GM19468 (cell line): Measurements from ENCODE around the gene STAT4.

ENCODE experiments used
- ATAC-seq: cut with Tn5 transposase; IDR thresholded peaks from one replicate; pipeline ENCODE4 v1.9.1; 2021; ENCODE audit warnings: mild to moderate bottlenecking, moderate library complexity, moderate number of reproducible peaks; ENCODE audit not compliant: unreplicated experiment; ENCODE audit errors: extremely low read depth

STAT4 gene

DNA sequence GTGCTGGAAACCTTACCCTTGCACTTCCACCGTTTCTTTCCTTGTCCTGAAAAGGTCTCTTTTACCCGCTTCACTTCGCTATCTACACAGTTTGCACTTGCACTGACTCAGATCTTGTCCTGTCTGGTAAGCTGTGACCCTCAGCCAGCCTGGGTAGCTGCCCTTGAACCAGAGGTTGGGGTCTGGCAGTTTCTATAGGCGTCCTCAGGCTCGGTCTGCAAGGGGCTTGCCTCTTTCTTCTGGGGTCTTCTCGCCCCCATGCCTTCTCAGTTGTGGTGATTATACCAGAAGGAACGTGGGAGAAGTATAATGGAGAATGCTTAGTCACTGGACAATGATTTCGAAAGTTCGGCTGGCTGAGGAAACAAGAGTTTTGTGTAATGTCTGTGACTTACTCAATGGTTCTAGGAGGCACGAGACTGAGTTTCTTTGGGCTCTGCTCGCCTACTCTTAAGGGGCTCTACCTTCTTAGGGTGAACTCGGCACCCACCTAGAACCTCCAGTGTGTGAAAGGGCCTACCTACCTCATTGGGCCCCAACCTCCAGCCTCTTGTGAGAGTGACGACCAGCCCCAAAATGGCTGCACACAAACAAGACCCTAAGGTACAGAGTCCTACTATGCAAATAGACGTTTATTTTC, 129.9 kb downstream of the STAT4 start:
- ATAC-seq = no peak

DNA sequence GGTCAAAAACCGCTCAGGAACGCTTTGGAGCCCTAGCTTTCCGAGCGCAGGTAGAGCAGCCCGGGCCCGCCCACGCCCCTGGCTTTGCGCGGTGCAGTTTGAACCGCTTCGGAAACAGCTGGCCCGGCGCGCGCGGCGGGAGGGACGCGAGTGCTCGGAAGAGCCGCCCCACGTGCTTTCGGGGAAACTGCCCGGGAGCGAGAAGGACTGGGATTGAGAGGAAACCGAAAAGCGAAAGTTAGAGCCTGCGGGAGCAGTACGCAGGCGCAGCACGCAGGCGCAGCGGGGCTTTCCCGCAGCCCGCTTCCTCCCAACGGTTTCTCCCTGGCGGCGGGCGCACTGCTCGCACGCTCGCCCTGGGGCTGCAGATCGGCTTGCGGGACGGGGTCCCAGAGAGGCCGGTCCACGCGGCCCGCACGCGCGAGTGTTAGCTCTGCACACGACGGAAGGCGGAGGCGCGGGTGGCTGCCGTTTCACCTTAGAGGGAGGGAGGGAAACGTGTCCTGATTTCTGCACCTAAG, 130.5 kb downstream of the STAT4 start:
- peak; percentile 63 for ATAC-seq

DNA sequence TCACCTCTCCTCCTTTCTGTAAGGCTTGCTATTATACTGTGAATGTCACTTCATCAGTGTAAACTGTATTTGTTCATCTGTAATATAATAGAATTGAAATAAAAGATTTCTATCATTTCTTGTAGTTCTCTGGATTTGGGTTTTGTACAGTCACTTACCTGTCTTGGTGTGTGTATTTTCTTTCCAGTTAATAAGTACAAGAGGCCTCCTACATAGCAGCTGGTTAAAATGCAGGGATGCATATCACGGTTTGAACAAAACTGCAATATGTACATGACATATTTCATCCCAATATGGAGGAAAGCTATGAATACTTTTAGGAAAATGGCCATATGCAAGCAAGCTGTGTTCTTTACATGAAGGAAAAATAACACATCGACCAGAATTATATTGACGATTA, 131.4 kb downstream of the STAT4 start:
- ATAC-seq = no peak

DNA sequence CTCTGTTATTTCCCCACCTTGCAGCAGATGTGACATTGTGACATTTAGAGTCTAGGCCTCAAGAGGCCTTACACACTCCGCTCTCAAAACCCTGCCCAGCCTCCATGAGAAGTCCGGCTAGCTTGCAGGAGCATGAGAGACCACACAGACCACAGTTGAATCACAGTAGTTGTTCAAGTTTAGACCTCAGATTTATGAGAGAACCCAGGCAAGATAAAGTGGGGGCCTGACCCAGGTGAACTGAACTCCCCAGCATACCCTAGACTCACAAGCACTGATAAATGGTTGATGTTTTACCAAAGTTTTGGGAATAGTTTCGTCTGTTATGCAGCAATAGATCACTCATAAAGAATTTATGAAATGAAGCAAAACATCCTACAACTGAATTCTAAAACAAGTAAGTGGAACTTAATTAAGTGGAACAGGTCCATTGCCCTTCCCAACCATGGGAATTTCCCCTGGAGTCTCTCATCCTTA, 132.1 kb downstream of the STAT4 start:
- ATAC-seq = no peak

DNA sequence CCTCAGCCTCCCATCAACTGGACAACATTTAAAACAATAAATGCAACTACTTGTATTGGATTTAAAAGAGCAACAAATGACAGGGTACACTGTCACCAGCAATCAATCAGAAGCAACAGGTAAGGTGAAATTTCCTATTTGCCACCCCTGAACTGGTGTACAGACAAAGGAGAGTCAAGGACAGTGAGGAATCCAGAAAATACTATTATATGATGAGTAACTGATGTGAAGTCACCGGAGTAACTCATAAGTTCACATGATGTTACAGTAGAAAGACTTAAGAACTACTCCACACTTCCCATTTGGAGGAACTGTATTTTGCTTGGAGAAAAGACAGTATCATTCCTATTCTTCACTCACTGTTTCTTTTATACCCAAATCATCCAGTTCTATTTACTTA, 132.7 kb downstream of the STAT4 start:
- ATAC-seq = no peak

DNA sequence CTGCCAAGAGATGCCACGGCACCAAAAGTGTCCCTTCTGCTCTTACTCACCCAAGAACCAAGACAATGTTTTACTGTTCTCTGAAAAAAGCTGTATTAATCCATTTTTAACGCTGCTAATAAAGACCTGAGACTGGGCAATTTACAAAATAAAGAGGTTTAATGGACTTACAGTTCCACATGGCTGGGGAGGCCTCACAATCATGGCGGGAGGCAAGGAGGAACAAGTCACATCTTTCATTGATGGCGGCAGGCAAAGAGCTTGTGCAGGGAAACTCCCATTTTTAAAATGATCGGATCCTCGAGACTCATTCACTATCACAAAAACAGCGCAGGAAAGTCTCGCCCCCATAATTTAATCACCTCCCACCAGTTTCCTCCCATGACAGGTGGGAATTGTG, 135.0 kb downstream of the STAT4 start:
- ATAC-seq = no peak

DNA sequence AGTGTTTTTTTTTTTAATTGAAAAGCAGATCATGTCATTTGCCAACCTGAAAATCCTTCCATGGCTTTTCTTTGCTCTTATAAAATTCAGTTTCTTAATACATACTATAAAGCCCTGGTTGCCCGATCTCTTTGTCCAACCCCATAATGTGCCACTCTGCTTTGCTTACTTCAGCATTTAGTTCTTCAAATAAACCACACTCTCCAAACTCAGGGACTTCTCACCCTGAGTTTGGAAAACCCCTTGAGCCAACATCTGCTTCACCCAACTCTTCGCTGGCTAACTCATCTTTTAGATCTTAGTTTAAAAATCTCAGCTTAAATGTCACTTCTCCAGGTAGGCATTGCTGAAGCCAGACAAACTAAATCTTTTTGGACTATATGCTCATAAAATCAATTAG, 135.6 kb downstream of the STAT4 start:
- ATAC-seq = no peak

DNA sequence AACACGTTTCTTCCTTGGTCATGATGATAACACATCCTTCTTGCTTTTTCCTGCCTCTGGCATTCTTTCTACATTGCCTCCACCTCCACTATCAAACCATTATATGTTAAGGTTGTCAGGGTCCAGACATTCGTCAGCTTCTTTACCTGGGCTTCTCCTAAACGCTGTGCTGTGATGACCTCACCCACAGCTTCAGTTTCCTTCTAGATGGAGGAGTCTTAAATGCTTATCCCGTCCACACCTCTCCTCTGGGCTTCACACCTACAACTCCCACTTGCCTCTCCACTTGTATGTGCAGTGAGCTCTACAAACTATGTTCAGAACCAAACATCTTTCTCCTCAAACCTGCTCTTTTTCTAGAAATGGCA, 136.2 kb downstream of the STAT4 start:
- ATAC-seq = no peak

DNA sequence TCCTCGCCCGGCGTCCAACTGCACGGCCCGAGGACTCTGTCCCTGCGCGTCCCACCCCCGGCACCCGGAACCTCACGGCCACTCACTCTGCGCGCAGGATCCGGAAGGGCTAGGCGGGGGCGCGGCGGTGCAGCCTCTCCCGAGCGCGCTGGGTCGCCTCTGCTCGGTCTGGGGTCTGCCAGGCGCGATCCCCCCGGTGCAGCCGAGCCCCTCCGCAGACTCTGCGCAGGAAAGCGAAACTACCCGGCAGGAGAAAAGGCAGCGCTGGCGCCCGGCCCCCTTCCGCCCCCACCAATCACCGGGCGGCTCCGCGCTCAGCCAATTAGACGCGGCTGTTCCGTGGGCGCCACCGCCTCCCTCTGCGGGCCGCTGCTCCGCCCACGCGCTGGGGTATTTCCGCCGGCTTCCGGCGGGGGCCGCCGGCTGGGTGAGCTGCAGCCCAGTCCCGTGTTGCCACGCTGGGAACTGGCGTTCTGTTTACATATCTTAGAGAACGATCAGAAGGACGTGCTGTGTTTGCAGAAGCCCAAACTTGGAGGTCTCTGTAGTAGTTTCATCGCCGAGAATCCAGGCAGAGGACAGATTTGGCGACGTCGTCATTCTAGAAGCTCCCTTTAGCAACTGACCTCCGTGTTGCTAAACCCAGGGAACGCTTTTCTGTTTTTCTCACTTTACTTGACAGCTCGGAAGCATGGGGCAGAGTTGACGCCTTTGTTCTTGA, 136.7 kb downstream of the STAT4 start, which contains the start of gene STAT1:
TSS of gene STAT1 (minus strand) at position 240 of the 721 bp plus-strand sequence. CDS start 4,168 bp downstream, outside the sequence.
- ATAC-seq = peak; percentile 77

DNA sequence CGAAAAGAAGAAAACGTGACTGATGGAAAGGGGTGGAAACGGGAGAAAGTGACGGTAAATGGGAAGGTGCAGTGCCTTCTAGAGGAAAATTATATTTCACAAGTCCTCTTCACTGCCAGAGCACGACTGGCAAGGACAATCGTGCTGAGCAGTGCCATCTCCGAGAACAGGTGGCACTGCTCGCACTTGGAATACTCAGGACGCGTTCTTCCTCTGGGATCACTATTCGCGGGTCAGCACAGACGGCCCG, 137.2 kb downstream of the STAT4 start:
- no peak for ATAC-seq

DNA sequence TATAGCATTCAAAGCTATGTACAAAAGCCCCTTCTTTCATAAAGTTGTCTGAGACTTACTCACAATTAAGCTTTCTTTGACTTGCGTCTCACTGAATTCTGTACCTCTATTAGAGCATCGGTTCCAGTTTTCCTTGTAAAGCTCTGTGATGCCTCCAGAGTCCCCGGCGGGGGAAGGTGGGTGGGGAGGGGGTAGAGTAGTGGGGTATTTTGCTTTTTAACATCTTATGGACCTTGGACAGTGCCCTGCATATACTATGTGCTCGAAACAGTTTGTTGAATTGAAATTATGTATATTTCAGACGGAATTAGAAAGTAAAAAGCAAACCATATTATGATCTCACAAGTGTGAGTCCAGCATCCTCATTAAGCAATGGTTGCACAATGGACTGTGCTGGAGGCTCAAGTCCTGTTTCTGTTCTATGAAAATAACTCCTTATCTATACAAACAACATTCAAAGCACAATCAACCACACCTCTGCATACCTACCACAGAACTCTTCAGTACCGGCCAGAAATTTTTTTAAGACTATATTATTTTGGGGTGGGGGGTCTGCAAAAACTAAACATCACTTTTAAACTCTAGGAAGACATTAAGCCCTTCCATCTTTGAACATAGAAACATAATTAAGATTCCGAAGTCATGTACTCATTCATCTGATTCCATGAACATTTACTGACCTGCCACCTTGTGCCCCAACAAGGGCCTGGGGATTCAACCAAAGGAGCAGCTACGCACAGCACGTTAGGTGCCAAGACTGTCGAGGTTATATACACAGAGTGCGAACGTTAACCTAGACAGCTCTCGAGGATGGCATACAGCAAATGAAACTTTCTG, 137.7 kb downstream of the STAT4 start:
- no peak for ATAC-seq

DNA sequence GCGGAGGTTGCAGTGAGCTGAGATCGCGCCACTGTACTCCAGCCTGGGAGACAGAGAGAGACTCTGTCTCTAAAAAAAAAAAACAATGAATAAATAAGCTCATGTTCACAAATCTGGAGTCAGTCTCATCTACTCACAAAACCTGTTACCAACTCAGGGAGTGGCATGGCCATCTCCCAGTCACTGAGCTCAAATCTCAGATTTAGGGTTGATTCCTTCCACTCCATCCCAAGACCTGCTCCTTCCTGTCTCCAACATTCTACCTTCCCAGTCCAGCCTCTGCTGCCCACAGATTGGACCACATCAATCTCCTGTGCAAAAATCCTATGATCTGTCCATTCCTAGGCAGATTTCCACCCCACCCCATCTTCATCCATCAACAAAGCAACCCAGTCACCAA, 138.4 kb downstream of the STAT4 start:
- no peak for ATAC-seq

DNA sequence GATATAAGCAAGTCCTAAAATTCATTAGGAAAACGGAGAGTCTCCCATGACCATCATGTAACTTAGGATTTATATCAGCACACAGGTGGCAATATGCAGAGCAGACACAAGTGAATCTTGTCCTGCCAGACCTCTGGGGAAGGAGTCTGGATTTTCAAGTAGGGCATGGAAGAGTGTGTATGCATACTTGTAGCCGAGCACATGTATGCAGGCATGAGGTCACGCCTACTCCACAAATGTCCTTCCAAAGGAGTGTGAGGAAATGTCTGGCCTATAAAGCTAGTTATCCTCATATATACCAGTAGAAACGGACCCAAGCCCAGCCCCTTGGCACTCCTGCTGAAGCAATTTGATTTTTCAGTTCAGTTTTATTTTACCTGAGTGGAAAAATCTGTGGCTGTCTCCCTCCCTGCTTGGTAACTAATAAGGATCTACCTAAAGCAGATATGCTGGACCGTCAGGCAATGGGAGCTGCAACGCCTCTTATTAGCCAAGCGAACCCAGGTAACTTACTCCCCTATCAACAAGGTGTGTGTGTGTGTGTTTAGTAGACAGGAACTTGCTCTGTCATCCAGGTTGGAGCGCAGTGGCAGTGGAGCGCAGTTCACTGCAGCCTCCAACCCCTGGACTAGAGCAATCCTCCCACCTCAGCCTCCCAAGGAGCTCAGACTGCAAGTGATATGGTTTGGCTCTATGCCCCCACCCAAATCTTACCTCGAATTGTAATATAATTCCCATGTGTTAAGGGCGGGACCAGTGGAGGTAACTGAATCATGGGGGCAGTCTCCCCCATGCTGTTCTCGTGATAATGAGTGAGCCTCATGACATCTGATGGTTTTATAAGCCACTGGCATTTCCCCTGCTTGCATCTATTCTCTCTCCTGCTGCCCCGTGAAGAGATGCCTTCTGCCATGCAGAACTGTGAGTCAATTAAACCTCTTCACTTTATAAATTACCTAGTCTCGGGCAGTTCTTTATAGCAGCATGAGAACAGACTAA, 139.6 kb downstream of the STAT4 start:
- no peak for ATAC-seq

DNA sequence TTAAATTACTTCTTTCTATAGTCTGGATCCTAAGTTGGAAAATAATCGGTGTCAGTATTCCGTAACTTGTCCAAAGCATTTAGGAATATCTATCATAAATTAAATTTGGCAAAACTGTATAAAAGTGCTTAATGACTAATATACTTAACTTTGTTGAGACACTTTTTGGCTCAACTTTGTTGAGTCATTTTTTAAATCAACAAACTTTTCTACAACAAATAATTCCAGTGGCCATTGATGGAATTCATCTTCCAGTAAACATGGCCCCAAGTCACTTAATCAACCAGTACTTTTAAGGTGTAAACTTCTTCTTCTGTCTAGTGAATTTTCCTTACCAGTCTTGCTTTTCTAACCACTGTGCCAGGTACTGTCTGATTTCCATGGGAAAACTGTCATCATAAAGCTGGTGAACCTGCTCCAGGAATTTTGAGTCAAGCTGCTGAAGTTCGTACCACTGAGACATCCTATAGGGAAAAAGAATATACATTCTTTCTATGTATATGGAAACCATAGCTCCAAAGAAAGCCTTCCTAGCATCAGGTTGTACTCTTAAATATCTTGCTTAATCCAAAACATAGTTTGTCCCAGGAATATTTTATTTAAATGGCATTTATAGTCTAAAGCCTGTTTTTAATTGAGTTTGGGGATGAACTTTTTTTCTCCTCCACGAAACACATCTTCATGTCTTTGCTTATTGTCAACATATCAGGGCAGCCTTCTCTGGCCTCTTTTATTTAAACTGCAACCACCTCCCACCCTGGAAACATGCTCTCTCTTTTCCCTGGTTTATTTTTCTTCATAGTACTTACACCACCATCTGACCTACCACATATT, 141.0 kb downstream of the STAT4 start:
- no peak for ATAC-seq

DNA sequence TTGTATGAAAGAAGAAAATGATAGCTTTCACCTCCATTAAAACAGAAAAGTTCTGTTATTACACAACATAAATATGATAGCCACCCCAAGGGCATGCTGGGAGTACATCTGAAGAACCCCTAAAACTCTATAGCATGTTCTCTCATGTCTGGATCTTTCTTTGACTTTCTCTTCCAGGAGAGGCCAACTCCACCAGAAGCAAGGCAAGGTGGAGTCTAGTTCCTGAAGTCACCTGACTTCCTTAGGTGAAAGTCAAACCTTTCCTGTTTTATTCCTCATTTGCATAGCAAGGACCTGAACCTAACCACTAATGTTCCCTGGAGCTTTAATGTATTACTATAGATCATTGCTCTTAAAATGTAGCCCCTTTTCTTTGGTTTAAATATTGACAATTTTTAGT, 142.5 kb downstream of the STAT4 start:
- no peak for ATAC-seq

DNA sequence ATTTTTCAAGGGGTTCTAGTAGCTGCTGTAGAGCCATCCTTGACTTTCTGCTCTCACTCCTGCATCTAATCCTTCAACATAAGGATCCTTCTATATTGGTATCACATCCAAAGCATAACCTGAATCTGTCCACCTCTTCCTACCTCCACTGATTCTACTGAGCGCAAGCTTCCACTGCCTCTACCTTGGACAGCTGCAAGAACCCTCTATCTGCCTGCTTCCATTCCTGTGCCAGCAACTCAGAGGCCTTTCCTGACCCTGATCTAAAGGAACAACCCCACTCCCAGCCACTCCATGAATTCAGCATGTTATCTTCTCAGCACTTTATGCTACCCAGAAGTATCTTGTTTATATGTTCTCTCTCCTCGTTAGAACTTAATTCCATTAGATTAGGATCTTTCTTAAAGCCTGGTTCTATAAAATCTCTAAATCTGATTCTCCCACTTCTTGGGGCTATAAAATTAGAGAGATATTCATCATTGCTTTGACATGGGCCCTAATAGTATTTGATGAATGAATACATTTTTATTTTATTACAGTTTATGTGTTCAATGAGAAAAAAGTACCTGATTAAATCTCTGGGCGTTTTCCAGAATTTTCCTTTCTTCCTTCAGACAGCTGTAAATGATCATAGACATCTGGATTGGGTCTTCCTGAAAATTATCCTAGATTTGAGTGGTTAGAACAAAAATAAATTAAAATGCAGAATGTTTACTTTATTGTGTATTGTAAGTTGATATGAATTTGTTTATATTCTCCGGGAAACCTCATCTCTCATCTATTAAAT, 143.6 kb downstream of the STAT4 start:
- no peak for ATAC-seq

DNA sequence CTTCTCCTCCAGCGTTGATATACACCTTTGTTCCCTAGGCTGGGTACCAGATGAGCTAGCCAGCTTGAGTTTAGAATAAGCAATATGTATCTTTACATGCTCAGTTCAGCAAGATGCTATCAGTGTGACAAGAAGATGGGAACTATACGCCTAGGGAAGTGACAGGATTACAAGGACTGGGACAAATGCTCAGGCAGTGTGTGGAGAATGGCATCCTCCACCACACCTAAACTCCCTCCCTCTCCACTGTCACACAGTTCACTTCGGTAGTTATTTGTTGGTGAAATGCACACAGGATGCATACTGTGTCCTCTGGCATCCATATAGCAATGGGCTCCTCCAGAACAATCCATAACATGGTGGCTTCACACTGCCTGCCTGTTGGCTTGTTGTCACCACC, 144.5 kb downstream of the STAT4 start:
- no peak for ATAC-seq
